ENCODE data around the gene ORC4. TPM values are rescaled to one million over a fixed set of nuclear protein-coding genes. Genes with fewer than 3 reads are reported as not detected.

ORC4 gene
- polyA plus RNA-seq, 3 donors: 30.2 to 34.0 (median 33.1) TPM

DNA sequence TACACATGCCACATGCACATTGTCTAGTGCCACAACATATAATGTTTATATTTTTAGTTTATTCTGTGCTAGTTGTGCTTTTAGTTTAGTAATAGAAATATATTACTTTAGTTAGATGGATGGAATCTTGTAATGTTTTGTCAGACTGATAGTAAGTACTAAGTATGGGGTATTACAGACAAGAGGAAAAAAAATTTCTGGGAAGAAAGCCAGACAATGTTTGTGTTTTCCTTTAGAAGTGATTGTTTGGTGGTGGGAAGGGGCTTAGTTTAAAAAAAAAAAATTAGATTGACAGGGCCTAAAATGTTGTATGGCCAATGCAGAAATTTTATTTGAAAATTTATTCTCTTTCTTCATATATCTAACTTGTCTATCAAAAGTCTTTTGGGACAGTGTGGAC, 137.9 kb downstream of the ORC4 start:
- no peaks in the 10 kb centered on the region for H3K36me3 Mint-ChIP-seq
- no peaks in the 10 kb centered on the region for H3K27me3 Mint-ChIP-seq (ENCODE audit: low read depth in 3 of 3)
- Histone ChIP-seq H3K36me3 (replicated peaks in 1 of 2; ENCODE audit: control insufficient read depth in 1 of 2, insufficient read depth in 2 of 2, low read length in 2 of 2) (no peaks in the 10 kb centered on the region), H2AFZ (ENCODE audit: insufficient read depth, low read depth, low read length, poor library complexity, severe bottlenecking) (no peak overlapping the region), H3K27ac (ENCODE audit: low read depth in 1 of 2, low read length in 2 of 2) (no peak overlapping the region), H3K4me2 (replicated peaks; ENCODE audit: extremely low read depth, low read length, poor library complexity, severe bottlenecking) (no peak overlapping the region), H3K27me3 (ENCODE audit: control insufficient read depth in 2 of 2, insufficient read depth in 2 of 2, low read length in 2 of 2) (no peaks in the 10 kb centered on the region), H3K9me3 (replicated peaks in 1 of 2; ENCODE audit: control insufficient read depth in 1 of 2, insufficient read depth in 1 of 2, low read length in 2 of 2) (no peaks in the 10 kb centered on the region), H3K79me2 (ENCODE audit: insufficient read depth, low read length) (no peaks in the 10 kb centered on the region), H3K9ac (ENCODE audit: insufficient read depth, low read length, poor library complexity, severe bottlenecking) (no peak overlapping the region), H3K4me1 (ENCODE audit: control insufficient read depth in 1 of 2, insufficient read depth in 2 of 2, low read length in 2 of 2) (no peaks in the 10 kb centered on the region), H4K20me1 (ENCODE audit: insufficient read depth, low read length) (peaks cover 100% of the 10 kb centered on the region), H3K4me3 (replicated peaks in 1 of 3; ENCODE audit: low read depth in 2 of 3, low read length in 3 of 3) (no peak overlapping the region)
- no peaks in the 10 kb centered on the region for H3K9me3 Mint-ChIP-seq
- intact Hi-C loops (cut with micrococcal nuclease): no loop called here
- DNase-seq: no peak
- H3K4me1 Mint-ChIP-seq: peaks cover 13% of the 10 kb centered on the region
- H3K4me3 Mint-ChIP-seq: no peak overlapping the region
- TF ChIP-seq, protein P1, sequence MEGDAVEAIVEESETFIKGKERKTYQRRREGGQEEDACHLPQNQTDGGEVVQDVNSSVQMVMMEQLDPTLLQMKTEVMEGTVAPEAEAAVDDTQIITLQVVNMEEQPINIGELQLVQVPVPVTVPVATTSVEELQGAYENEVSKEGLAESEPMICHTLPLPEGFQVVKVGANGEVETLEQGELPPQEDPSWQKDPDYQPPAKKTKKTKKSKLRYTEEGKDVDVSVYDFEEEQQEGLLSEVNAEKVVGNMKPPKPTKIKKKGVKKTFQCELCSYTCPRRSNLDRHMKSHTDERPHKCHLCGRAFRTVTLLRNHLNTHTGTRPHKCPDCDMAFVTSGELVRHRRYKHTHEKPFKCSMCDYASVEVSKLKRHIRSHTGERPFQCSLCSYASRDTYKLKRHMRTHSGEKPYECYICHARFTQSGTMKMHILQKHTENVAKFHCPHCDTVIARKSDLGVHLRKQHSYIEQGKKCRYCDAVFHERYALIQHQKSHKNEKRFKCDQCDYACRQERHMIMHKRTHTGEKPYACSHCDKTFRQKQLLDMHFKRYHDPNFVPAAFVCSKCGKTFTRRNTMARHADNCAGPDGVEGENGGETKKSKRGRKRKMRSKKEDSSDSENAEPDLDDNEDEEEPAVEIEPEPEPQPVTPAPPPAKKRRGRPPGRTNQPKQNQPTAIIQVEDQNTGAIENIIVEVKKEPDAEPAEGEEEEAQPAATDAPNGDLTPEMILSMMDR (IDR thresholded peaks at IDR 0.05): no peak
- no peak overlapping the region for H3K27ac Mint-ChIP-seq

Other genes with a start within 250 kb of the ORC4 start
- gene ACVR2A, start 175.7 kb downstream of the ORC4 start, polyA plus RNA-seq: 10 to 100 TPM in 1 of 3 donors, 1 to 10 TPM in 2; 2.6 to 10.5 (median 3.7) TPM
- gene MBD5, start 354 bp upstream of the ORC4 start, polyA plus RNA-seq: 1 to 10 TPM; 2.3 to 5.7 (median 3.5) TPM

Data from CD14-positive monocyte (primary cell).